Measurements from ENCODE around the gene B3GLCT.
"Not testable (repeated sequence)": the region's sequence is repeated elsewhere in the genome, so short reads cannot be mapped to it uniquely, and the experiment has no call there.

GRCh38 chr13:31216916-31217315 lies 17.1 kb downstream of the B3GLCT start:
- not testable (repeated sequence) for TF ChIP-seq GABPA (IDR thresholded peaks at IDR 0.05; ENCODE audit: low read depth); CTCF (IDR thresholded peaks at IDR 0.05; ENCODE audit: insufficient read depth, low read length); POLR2AphosphoS5 (IDR thresholded peaks at IDR 0.05; ENCODE audit: low read depth)
